ENCODE results near the gene IGSF11. TPM values are rescaled to one million over a fixed set of nuclear protein-coding genes. Genes with fewer than 3 reads are reported as not detected.

IGSF11 gene
- total RNA-seq, 4 donors from 2014 or later, result 0.27 to 0.95 (median 0.59) TPM

GRCh38 chr3:118968640-118969039 lies 66.0 kb downstream of the IGSF11 start:
- Histone ChIP-seq H3K4me1 (no peaks in the 10 kb centered on the region), H3K27ac (no peak overlapping the region), H3K9me3 (no peaks in the 10 kb centered on the region), H3K4me3 (no peak overlapping the region), H3K27me3 (no peaks in the 10 kb centered on the region), H3K36me3 (no peaks in the 10 kb centered on the region)
- DNase-seq, result no peak
- WGBS, 2 donors (ENCODE audit: low coverage in 1 of 2), result 65 to 71% methylated on average over 2 of the region's 2 CpGs
- no peak for TF ChIP-seq POLR2AphosphoS5 (IDR thresholded peaks at IDR 0.05)
- TF ChIP-seq CTCF (IDR thresholded peaks at IDR 0.05), result no peak
- TF ChIP-seq POLR2A (IDR thresholded peaks at IDR 0.05), result no peak
- TF ChIP-seq EP300 (IDR thresholded peaks at IDR 0.05; ENCODE audit: low read depth), result no peak
- intact Hi-C loops (cut with DNase I; ENCODE audit: low total_unique reads), result no loop called here
- in situ Hi-C loops (cut with MboI; ENCODE audit: low pct_ligation_motif_present in 1 of 4, low pct_unique_long_range_greater_than_20kb in 1 of 4, low sequenced_read_pairs in 3 of 4), result no loop called here

GRCh38 chr3:118968111-118968510 lies 66.5 kb downstream of the IGSF11 start:
- no peak for DNase-seq
- H3K27me3 ChIP-seq, result no peaks in the 10 kb centered on the region
- in situ Hi-C loops (cut with MboI; ENCODE audit: low pct_ligation_motif_present in 1 of 4, low pct_unique_long_range_greater_than_20kb in 1 of 4, low sequenced_read_pairs in 3 of 4), result no loop called here
- no peak overlapping the region for H3K27ac ChIP-seq
- 64 to 72% methylated on average over 1 to 4 of the region's 4 CpGs for WGBS, 2 donors (ENCODE audit: low coverage in 1 of 2)
- H3K9me3 ChIP-seq, result no peaks in the 10 kb centered on the region
- TF ChIP-seq EP300 (IDR thresholded peaks at IDR 0.05; ENCODE audit: low read depth) (no peak), CTCF (IDR thresholded peaks at IDR 0.05) (no peak), POLR2A (IDR thresholded peaks at IDR 0.05) (no peak), POLR2AphosphoS5 (IDR thresholded peaks at IDR 0.05) (no peak)
- H3K4me3 ChIP-seq, result no peak overlapping the region
- intact Hi-C loops (cut with DNase I; ENCODE audit: low total_unique reads), result no loop called here
- H3K36me3 ChIP-seq, result no peaks in the 10 kb centered on the region
- H3K4me1 ChIP-seq, result no peaks in the 10 kb centered on the region

- no peak overlapping the region for H3K27ac ChIP-seq
- no peak overlapping the region for H3K4me3 ChIP-seq
- no peaks in the 10 kb centered on the region for H3K4me1 ChIP-seq
- no peaks in the 10 kb centered on the region for H3K9me3 ChIP-seq
- H3K36me3 ChIP-seq, result no peaks in the 10 kb centered on the region
- intact Hi-C loops (cut with DNase I; ENCODE audit: low total_unique reads) (no loop called here), in situ Hi-C loops (cut with MboI; ENCODE audit: low pct_ligation_motif_present in 1 of 4, low pct_unique_long_range_greater_than_20kb in 1 of 4, low sequenced_read_pairs in 3 of 4) (no loop called here)
- WGBS, 2 donors (ENCODE audit: low coverage in 1 of 2), result 24 to 28% methylated on average over 2 of the region's 2 CpGs
- no peak for DNase-seq
- no peak for TF ChIP-seq POLR2AphosphoS5 (IDR thresholded peaks at IDR 0.05)
- no peak for TF ChIP-seq EP300 (IDR thresholded peaks at IDR 0.05; ENCODE audit: low read depth)
- no peak for TF ChIP-seq CTCF (IDR thresholded peaks at IDR 0.05)
- no peak for TF ChIP-seq POLR2A (IDR thresholded peaks at IDR 0.05)
- H3K27me3 ChIP-seq, result no peaks in the 10 kb centered on the region
These were observed 67.9 kb downstream of the IGSF11 start for GRCh38 chr3:118966700-118967099.

- no peak overlapping the region for H3K27ac ChIP-seq
- no peak overlapping the region for H3K4me3 ChIP-seq
- in situ Hi-C loops (cut with MboI; ENCODE audit: low pct_ligation_motif_present in 1 of 4, low pct_unique_long_range_greater_than_20kb in 1 of 4, low sequenced_read_pairs in 3 of 4), result no loop called here
- 55 to 85% methylated on average over 1 of the region's 1 CpG for WGBS, 2 donors (ENCODE audit: low coverage in 1 of 2)
- intact Hi-C loops (cut with DNase I; ENCODE audit: low total_unique reads), result no loop called here
- H3K9me3 ChIP-seq, result no peaks in the 10 kb centered on the region
- no peak for DNase-seq
- no peaks in the 10 kb centered on the region for H3K27me3 ChIP-seq
- H3K36me3 ChIP-seq, result no peaks in the 10 kb centered on the region
- H3K4me1 ChIP-seq, result no peaks in the 10 kb centered on the region
- no peak for TF ChIP-seq CTCF (IDR thresholded peaks at IDR 0.05)
- no peak for TF ChIP-seq POLR2A (IDR thresholded peaks at IDR 0.05)
- TF ChIP-seq POLR2AphosphoS5 (IDR thresholded peaks at IDR 0.05), result no peak
- TF ChIP-seq EP300 (IDR thresholded peaks at IDR 0.05; ENCODE audit: low read depth), result no peak
These were observed 70.9 kb downstream of the IGSF11 start for GRCh38 chr3:118963711-118964110.
